GM12801 (cell line): Measurements from ENCODE around the gene NDUFS5.

Experiments used
- TF ChIP-seq, protein P1 (sequence below): IDR thresholded peaks from one replicate; pipeline ENCODE4 v1.5.1; 2011; ENCODE audit warnings: control low read depth; ENCODE audit not compliant: insufficient read length; ENCODE audit errors: extremely low read depth

Gene NDUFS5

DNA sequence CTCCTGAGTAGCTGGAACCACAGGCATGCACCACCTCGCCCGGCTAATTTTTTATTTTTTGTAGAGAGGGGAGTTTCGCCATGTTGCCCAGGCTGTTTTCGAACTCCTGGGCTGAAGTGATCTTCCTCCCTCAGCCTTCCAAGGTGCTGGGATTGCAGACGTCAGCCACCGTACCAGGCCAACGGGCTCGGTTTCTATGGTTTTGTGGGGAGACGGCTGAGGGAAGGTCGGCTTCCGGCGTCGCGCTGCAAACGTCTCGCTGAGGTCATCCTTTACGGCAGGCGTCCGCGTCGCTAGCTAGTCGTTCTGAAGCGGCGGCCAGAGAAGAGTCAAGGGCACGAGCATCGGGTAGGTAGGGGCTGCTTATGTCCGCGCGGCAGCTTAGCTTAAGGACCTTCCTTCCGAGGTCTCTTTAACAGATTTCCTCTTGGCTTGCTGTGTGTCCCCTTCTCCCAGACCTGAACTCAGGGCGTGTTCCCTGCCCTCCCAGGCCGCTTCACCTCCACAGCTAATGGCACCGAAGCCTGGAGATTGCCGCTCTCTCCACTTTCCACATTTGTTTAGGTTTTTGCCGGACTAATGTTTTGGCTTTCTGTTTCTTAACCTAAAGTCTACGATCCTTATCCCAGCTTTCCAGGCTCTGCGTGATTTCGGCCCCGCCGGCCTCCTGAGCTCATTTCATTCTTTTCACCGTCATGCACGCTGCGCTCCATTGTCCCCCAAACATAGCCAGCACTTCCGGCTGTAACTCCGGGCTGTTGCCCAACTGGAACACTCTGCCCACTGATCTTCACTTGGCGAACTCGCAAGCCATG is at the start of gene NDUFS5:
NDUFS5 (plus strand) TSS at position 300 of the 815 bp plus-strand sequence. CDS start 2,375 bp downstream, outside the sequence.
- TF ChIP-seq, protein P1, sequence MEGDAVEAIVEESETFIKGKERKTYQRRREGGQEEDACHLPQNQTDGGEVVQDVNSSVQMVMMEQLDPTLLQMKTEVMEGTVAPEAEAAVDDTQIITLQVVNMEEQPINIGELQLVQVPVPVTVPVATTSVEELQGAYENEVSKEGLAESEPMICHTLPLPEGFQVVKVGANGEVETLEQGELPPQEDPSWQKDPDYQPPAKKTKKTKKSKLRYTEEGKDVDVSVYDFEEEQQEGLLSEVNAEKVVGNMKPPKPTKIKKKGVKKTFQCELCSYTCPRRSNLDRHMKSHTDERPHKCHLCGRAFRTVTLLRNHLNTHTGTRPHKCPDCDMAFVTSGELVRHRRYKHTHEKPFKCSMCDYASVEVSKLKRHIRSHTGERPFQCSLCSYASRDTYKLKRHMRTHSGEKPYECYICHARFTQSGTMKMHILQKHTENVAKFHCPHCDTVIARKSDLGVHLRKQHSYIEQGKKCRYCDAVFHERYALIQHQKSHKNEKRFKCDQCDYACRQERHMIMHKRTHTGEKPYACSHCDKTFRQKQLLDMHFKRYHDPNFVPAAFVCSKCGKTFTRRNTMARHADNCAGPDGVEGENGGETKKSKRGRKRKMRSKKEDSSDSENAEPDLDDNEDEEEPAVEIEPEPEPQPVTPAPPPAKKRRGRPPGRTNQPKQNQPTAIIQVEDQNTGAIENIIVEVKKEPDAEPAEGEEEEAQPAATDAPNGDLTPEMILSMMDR = no peak

DNA sequence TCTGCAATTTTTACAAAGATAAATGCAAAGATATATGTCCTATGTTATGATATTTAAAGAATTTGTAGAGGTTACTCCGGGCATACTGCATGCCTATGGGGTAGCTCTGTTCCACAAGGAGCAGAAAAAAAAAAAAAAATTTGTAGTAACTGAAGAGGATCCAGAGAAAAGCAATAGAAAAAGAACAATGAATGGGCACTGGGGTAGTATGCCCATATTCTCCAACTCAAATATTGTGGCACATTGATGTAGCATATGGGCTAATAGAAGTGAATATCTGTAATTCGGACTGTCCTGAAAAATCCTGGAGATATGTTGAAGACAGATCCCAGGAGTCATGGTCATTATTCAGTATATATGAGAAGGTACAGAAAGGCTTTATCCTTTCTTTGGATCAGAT is 36.2 kb upstream of the NDUFS5 start:
- TF ChIP-seq, protein P1 = no peak

GRCh38 chr1:38990386-38990737 is 35.8 kb upstream of the NDUFS5 start:
- TF ChIP-seq, protein P1 = no peak

DNA sequence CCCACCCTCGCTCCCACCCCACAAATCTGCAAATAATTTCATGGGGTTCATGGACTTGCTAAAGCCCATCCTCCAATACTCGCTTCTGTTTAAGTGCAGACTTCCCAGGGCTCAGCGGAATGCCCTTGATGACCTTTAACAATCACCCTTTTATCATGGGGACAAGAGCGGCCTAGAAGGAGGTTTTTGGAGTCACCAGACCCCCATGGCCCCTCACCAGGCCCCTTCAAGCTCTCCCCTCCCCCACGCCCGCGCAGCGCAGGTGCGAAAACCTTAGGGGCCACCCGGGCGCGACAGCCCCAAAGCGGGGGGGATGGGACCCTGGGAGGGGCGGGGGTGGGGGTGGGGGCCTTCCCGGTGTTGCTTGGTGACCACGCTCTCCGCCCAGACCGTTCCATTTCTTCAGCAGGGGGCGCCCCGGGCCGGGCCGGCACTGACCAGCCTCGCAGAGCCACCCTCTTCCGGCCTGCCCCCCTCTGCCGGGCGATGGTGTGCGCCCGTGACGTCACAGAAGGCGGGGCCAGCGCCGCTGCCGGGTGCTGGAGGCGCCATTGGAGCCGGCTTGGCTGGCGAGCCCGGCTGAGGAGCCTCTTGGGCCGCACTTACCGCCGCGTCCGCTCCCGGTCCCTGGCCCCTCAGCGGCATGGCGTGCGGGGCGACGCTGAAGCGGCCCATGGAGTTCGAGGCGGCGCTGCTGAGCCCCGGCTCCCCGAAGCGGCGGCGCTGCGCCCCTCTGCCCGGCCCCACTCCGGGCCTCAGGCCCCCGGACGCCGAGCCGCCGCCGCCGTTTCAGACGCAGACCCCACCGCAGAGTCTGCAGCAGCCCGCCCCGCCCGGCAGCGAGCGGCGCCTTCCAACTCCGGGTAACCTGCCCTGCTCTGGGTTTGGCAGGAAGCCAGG is 35.2 kb upstream of the NDUFS5 start, which contains the start of gene AKIRIN1:
AKIRIN1 (plus strand) TSS at position 539 of the 900 bp plus-strand sequence; CDS start at position 644, 105 bp downstream.
- TF ChIP-seq, protein P1 = no peak

- TF ChIP-seq, protein P1 = no peak
Observed at GRCh38 chr1:38991638-38992411, 34.3 kb upstream of the NDUFS5 start.

GRCh38 chr1:38992412-38993111 is 33.6 kb upstream of the NDUFS5 start:
- TF ChIP-seq, protein P1 = no peak
